Measurements from ENCODE around the gene GPR75. TPM values are rescaled to one million over a fixed set of nuclear protein-coding genes. Genes with fewer than 3 reads are reported as not detected.
A peak's percentile ranks its signal among the peaks of the same experiment; 100 is the strongest.

GPR75 gene
- total RNA-seq, 1 experiment from 2014 or later: 5.3 TPM

GRCh38 chr2:53877556-53877955 lies 17.8 kb upstream of the GPR75 start:
- H3K23ac ChIP-seq (ENCODE audit: insufficient read length, low read depth, low read length): no peak overlapping the region
- H3K79me1 ChIP-seq (ENCODE audit: insufficient read depth, low read depth, low read length, poor library complexity, severe bottlenecking): no peaks in the 10 kb centered on the region
- H3K14ac ChIP-seq (ENCODE audit: insufficient read depth, low read length): no peak overlapping the region
- no peaks in the 10 kb centered on the region for H3K79me2 ChIP-seq (ENCODE audit: insufficient read depth, low read length)
- no peak for DNase-seq
- Mint-ChIP-seq H3K4me3 (no peak overlapping the region), H3K27me3 (ENCODE audit: low read depth) (no peaks in the 10 kb centered on the region), H3K36me3 (ENCODE audit: insufficient read depth in 1 of 3, low read depth in 3 of 3) (peaks cover 40 to 69% (median 60%) of the 10 kb centered on the region in 3 experiments), H3K9me3 (no peaks in the 10 kb centered on the region), H3K27ac (peak overlapping the region; percentile 44 to 81 (median 48); a peak in 2 of 7 replicates), H3K4me1 (peaks cover 15 to 16% of the 10 kb centered on the region in 2 experiments)
- no peak overlapping the region for H2BK5ac ChIP-seq (ENCODE audit: insufficient read length, low read length)
- H2BK15ac ChIP-seq (ENCODE audit: low read depth, low read length): no peak overlapping the region
- WGBS (ENCODE audit: extremely low coverage, insufficient read length, low lambda C conversion rate): no CpG with 5 or more reads among the region's 2 CpGs
- H3K9me3 ChIP-seq (ENCODE audit: control insufficient read depth, low read depth, low read length): no peaks in the 10 kb centered on the region
- H4K91ac ChIP-seq (ENCODE audit: insufficient read length, low read depth, low read length): no peak overlapping the region
- H2AFZ ChIP-seq (ENCODE audit: low read length): no peak overlapping the region
- H4K5ac ChIP-seq (ENCODE audit: insufficient read length, low read depth, low read length): no peak overlapping the region
- H2AK5ac ChIP-seq (ENCODE audit: insufficient read length, low read length): no peak overlapping the region
- no peaks in the 10 kb centered on the region for H3K4me1 ChIP-seq (ENCODE audit: insufficient read depth, low read length)
- H3T11ph ChIP-seq (ENCODE audit: low read length): no peak overlapping the region
- no peak overlapping the region for H2BK12ac ChIP-seq (ENCODE audit: insufficient read length, low read depth, low read length)
- H4K20me1 ChIP-seq (ENCODE audit: control insufficient read depth, insufficient read depth, insufficient read length): no peaks in the 10 kb centered on the region
- TF ChIP-seq CTCF (conservative IDR thresholded peaks at IDR 0.05): no peak
- no peak overlapping the region for H4K8ac ChIP-seq (replicated peaks; ENCODE audit: insufficient read length, low read depth, low read length)
- no peak overlapping the region for H3K27ac ChIP-seq (ENCODE audit: insufficient read length, low read depth, low read length)
- H3K27me3 ChIP-seq (ENCODE audit: insufficient read depth, low read length): no peaks in the 10 kb centered on the region
- H3K56ac ChIP-seq (ENCODE audit: insufficient read length, low read depth, low read length): no peak overlapping the region
- H3K4me2 ChIP-seq (ENCODE audit: insufficient read depth, insufficient read length, low read length): no peak overlapping the region
- no peak overlapping the region for H3K4ac ChIP-seq (ENCODE audit: low read depth, low read length)
- H2BK120ac ChIP-seq (ENCODE audit: low read depth, low read length, poor library complexity, severe bottlenecking): no peak overlapping the region
- no peak overlapping the region for H2BK20ac ChIP-seq (ENCODE audit: low read depth, low read length, poor library complexity, severe bottlenecking)
- no peak overlapping the region for H3K18ac ChIP-seq (ENCODE audit: insufficient read length, low read depth, low read length)
- no peak overlapping the region for H3K9ac ChIP-seq (ENCODE audit: extremely low read depth, insufficient read length, low read length)
- no peaks in the 10 kb centered on the region for H3K23me2 ChIP-seq (ENCODE audit: insufficient read length, low read depth, low read length, poor library complexity, severe bottlenecking)
